HEK293 (cell line): ENCODE results near the gene PMVK.
A peak's percentile ranks its signal among the peaks of the same experiment; 100 is the strongest.

ENCODE experiments used
- CTCF ChIA-PET: fragments of 350-600 bp; formaldehyde crosslinking; extraction: SDS; loops from one replicate; lab custom pipeline; 2021; ENCODE audit warnings: antibody characterized with exemption; lab: Yijun Ruan, JAX
- POLR2A ChIA-PET: fragments of 300-600 bp; formaldehyde crosslinking; extraction: SDS; loops from one replicate; lab custom pipeline; 2020; ENCODE audit warnings: antibody characterized with exemption, inconsistent platforms; lab: Yijun Ruan, JAX
- H3K27ac ChIP-seq: fragments of 200-500 bp; sonication (Bioruptor generic); 2 replicates; pipeline ENCODE4 v1.5.1; 2014; ENCODE audit warnings: low read depth, low read length, control low read depth, inconsistent platforms; ENCODE audit errors: extremely low read depth
- H3K36me3 ChIP-seq, 2 experiments: fragments of 200-500 bp in 1 of 2; sonication (Bioruptor generic) in 1 of 2; 1 replicate in 1 of 2; 2 replicates in 1 of 2; pipeline ENCODE4 v1.5.1; 2014 to 2017; ENCODE audit warnings: inconsistent platforms in 2 of 2, low read length in 2 of 2; ENCODE audit not compliant: control insufficient read depth in 2 of 2, insufficient read depth in 1 of 2
- H3K4me1 ChIP-seq: fragments of 200-500 bp; sonication (Bioruptor generic); 2 replicates; pipeline ENCODE4 v1.5.1; 2014; ENCODE audit warnings: mild to moderate bottlenecking, low read length, inconsistent platforms; ENCODE audit not compliant: control insufficient read depth, insufficient read depth
- H3K4me3 ChIP-seq: 2 replicates; pipeline ENCODE4 v1.5.1; 2011; ENCODE audit warnings: low read depth, mild to moderate bottlenecking, control low read depth, low read length, moderate library complexity
- H3K9me3 ChIP-seq: fragments of 200-500 bp; sonication (Bioruptor generic); 2 replicates; pipeline ENCODE4 v1.5.1; 2014; ENCODE audit warnings: low read depth, low read length, inconsistent platforms; ENCODE audit not compliant: control insufficient read depth, insufficient read depth
- GLIS2 ChIP-seq: fragments of 450-650 bp; formaldehyde crosslinking; IDR thresholded peaks from 2 replicates; pipeline ENCODE4 v1.5.1; 2016; ENCODE audit warnings: missing biosample characterization, missing genetic modification characterization
- RBAK ChIP-seq: fragments of 450-650 bp; formaldehyde crosslinking; IDR thresholded peaks from 2 replicates; pipeline ENCODE4 v1.5.1; 2016; ENCODE audit warnings: missing biosample characterization, missing genetic modification characterization
- ZFP3 ChIP-seq: fragments of 450-650 bp; formaldehyde crosslinking; IDR thresholded peaks from 2 replicates; pipeline ENCODE4 v1.5.1; 2016; ENCODE audit warnings: low read depth, missing biosample characterization, missing genetic modification characterization
- ZIC2 ChIP-seq: fragments of 450-650 bp; formaldehyde crosslinking; IDR thresholded peaks from 2 replicates; pipeline ENCODE4 v1.5.1; 2016; ENCODE audit warnings: missing biosample characterization, missing genetic modification characterization
- ZNF169 ChIP-seq: fragments of 450-650 bp; formaldehyde crosslinking; IDR thresholded peaks from 2 replicates; pipeline ENCODE4 v1.5.1; 2016; ENCODE audit warnings: missing biosample characterization, missing genetic modification characterization
- ZNF391 ChIP-seq: fragments of 450-650 bp; formaldehyde crosslinking; IDR thresholded peaks from 2 replicates; pipeline ENCODE4 v1.5.1; 2016; ENCODE audit warnings: low read depth, missing biosample characterization, missing genetic modification characterization, borderline replicate concordance
- ZNF600 ChIP-seq: fragments of 450-650 bp; formaldehyde crosslinking; IDR thresholded peaks from 2 replicates; pipeline ENCODE4 v1.5.1; 2016; ENCODE audit warnings: missing biosample characterization, missing genetic modification characterization
- TF ChIP-seq, protein P1 (sequence below): fragments of 450-650 bp; formaldehyde crosslinking; IDR thresholded peaks from 2 replicates; pipeline ENCODE4; 2016; ENCODE audit warnings: missing biosample characterization, missing genetic modification characterization
- TF ChIP-seq, protein P2 (sequence below): fragments of 450-650 bp; formaldehyde crosslinking; IDR thresholded peaks from 2 replicates; pipeline ENCODE4 v1.5.1; 2016; ENCODE audit warnings: missing biosample characterization, missing genetic modification characterization, borderline replicate concordance
- TF ChIP-seq, protein P3 (sequence below): fragments of 450-650 bp; formaldehyde crosslinking; optimal IDR thresholded peaks from 2 replicates; pipeline ENCODE3; 2016; ENCODE audit warnings: missing biosample characterization, mild to moderate bottlenecking, missing genetic modification characterization
- TF ChIP-seq, protein P4 (sequence below): fragments of 450-650 bp; formaldehyde crosslinking; IDR thresholded peaks from 2 replicates; pipeline ENCODE4 v1.5.1; 2016; ENCODE audit warnings: missing biosample characterization, missing genetic modification characterization

PMVK gene

DNA sequence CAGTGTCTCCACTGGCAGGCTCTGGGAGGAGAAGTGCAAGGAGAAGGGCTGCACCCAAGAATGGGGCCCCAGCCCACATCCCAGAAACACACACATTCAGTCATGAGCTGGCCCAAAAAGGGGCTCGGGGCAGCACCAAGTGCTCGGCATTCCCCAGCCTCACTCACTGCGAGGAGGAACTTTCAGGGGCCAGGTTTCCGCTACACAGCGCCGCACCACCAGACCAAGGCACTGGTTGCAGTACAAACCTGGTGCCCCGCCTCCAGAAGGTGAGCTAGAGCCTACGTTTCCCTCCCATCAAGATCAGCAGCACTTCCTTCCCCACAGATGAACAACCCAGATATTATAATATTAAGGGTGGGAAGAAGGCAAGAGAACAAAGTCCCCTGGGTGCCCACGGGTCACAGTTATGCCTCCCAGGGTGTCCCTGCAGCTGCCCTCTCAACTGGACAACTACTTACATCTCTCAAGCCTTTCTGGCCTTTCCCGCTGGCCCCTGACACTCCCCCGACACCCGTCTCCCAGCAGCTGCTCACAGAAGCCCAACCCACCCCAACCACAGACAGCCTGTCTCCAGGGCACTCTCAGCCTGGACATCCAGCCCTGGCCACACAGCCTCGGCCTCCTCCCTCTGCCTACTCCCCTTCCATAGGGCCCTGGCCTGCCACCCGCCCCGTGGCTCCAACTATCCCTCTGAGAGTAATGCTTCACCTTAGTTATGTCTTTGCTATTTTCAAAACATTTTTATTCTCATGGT lies 15.6 kb upstream of the PMVK start:
- H3K9me3 ChIP-seq: no peaks in the 10 kb centered on the region
- POLR2A ChIA-PET: interaction anchor here (1.7 kb wide), 1 partner anchor 9 kb away, joined by 5 read pairs; the partner anchor contains the start of gene PYGO2
- TF ChIP-seq ZNF391 (tag by site-specific recombination) (no peak), ZNF600 (tag by site-specific recombination) (no peak), ZNF169 (tag by site-specific recombination) (no peak), RBAK (tag by site-specific recombination) (no peak), ZFP3 (no peak)
- TF ChIP-seq, protein P1, sequence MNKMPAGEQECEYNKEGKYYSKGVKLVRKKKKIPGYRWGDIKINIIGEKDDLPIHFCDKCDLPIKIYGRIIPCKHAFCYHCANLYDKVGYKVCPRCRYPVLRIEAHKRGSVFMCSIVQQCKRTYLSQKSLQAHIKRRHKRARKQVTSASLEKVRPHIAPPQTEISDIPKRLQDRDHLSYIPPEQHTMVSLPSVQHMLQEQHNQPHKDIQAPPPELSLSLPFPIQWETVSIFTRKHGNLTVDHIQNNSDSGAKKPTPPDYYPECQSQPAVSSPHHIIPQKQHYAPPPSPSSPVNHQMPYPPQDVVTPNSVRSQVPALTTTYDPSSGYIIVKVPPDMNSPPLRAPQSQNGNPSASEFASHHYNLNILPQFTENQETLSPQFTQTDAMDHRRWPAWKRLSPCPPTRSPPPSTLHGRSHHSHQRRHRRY (tag by site-specific recombination): no peak
- no peak overlapping the region for H3K27ac ChIP-seq
- peaks cover 2% of the 10 kb centered on the region; the same call in 1 of the 2 replicates for H3K4me1 ChIP-seq
- H3K4me3 ChIP-seq: no peak overlapping the region
- H3K36me3 ChIP-seq: peaks cover 0 to 19% of the 10 kb centered on the region in 2 experiments; a peak in 1 of 3 replicates
- CTCF ChIA-PET: interaction anchor here (0.6 to 1.5 kb wide), 6 partner anchors 9 to 110 kb away, joined by 3 to 4 read pairs (median 3); no protein-coding TSS in a partner anchor

DNA sequence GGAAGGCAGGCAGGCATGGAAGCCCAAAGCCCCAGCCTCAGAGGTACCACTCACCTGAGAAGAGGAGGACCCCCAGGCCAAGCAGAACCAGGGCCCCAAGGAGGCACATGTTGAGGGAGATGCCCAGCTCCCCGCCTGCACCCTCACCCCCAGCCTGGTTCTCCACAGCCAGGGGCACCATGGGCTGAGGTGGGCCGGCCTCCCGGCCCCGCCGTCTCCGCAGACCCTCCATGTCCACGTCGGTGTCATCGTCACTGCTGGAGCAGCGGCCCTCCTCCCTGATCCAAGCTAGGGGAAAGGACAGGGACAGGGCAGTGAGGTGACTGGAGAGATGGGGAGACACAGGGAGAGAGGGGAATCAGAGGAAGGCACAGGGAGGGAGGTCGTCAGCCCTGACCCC lies 11.6 kb upstream of the PMVK start:
- Histone ChIP-seq H3K4me1 (no peaks in the 10 kb centered on the region), H3K9me3 (no peaks in the 10 kb centered on the region), H3K27ac (no peak overlapping the region), H3K36me3 (peaks cover 0 to 28% of the 10 kb centered on the region in 2 experiments; a peak in 1 of 3 replicates), H3K4me3 (no peak overlapping the region)
- TF ChIP-seq, protein P2, sequence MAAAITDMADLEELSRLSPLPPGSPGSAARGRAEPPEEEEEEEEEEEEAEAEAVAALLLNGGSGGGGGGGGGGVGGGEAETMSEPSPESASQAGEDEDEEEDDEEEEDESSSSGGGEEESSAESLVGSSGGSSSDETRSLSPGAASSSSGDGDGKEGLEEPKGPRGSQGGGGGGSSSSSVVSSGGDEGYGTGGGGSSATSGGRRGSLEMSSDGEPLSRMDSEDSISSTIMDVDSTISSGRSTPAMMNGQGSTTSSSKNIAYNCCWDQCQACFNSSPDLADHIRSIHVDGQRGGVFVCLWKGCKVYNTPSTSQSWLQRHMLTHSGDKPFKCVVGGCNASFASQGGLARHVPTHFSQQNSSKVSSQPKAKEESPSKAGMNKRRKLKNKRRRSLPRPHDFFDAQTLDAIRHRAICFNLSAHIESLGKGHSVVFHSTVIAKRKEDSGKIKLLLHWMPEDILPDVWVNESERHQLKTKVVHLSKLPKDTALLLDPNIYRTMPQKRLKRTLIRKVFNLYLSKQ (tag by site-specific recombination): no peak
- ChIA-PET CTCF (interaction anchor here (0.6 to 1.7 kb wide), 2 partner anchors 35 to 94 kb away, joined by 4 read pairs; partner anchors contain the start of gene FLAD1), POLR2A (interaction anchor here (0.9 kb wide), 1 partner anchor 25 kb away, joined by 3 read pairs; no protein-coding TSS in a partner anchor)

DNA sequence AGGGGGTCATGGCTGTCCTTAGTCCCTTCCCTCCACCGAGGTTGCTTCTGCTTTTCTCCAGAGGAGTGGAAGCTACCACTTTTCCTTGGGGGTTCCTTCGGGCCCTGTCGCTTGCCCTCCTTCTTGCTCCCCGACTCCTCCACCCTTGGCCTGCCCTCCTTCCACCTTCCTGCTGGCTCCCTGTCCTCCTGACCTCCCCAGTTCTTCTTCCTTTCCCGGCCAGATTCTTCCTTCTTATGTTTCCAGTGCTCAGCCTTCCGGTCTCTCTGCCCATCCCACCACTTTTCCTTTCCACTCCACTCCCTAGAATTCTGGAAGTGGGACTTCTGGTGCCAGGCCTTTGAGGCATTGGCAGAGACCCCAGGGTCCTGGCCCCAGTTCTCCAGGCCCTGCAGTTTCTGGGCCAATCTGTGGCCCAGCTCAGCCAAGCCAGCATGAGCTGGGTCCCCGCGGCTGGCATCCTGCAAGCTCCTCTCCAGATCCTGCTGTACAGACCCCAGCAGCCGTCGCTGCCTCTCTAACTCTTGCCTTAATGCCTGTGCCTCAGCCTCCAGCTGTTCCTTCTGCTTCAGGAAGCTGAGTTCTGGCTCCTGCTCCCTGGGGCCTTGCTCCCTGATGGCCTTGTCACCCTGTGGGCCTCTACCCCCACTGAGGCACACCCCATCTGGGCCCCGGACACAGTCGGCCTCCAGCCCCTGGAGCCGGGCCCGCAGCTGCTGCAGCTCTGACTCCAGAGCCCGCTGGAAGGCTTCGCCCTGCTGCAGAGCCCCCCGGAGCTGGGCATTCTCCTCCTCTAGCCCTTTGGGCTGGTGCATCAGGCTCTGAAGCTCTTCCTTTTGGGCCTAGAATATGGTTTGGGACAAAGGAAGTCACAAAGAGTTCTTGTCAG lies 9.7 kb upstream of the PMVK start:
- Histone ChIP-seq H3K27ac (no peak overlapping the region), H3K36me3 (peaks cover 0 to 27% of the 10 kb centered on the region in 2 experiments; a peak in 1 of 3 replicates)
- POLR2A ChIA-PET: interaction anchor here (1.3 kb wide), 1 partner anchor 9 kb away, joined by 3 read pairs; the partner anchor contains the start of gene PMVK
- TF ChIP-seq ZIC2 (peak; percentile 98), GLIS2 (tag by site-specific recombination) (no peak)
- TF ChIP-seq, protein P3, sequence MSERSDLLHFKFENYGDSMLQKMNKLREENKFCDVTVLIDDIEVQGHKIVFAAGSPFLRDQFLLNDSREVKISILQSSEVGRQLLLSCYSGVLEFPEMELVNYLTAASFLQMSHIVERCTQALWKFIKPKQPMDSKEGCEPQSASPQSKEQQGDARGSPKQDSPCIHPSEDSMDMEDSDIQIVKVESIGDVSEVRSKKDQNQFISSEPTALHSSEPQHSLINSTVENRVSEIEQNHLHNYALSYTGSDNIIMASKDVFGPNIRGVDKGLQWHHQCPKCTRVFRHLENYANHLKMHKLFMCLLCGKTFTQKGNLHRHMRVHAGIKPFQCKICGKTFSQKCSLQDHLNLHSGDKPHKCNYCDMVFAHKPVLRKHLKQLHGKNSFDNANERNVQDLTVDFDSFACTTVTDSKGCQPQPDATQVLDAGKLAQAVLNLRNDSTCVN (tag by site-specific recombination): no peak
- TF ChIP-seq, protein P4, sequence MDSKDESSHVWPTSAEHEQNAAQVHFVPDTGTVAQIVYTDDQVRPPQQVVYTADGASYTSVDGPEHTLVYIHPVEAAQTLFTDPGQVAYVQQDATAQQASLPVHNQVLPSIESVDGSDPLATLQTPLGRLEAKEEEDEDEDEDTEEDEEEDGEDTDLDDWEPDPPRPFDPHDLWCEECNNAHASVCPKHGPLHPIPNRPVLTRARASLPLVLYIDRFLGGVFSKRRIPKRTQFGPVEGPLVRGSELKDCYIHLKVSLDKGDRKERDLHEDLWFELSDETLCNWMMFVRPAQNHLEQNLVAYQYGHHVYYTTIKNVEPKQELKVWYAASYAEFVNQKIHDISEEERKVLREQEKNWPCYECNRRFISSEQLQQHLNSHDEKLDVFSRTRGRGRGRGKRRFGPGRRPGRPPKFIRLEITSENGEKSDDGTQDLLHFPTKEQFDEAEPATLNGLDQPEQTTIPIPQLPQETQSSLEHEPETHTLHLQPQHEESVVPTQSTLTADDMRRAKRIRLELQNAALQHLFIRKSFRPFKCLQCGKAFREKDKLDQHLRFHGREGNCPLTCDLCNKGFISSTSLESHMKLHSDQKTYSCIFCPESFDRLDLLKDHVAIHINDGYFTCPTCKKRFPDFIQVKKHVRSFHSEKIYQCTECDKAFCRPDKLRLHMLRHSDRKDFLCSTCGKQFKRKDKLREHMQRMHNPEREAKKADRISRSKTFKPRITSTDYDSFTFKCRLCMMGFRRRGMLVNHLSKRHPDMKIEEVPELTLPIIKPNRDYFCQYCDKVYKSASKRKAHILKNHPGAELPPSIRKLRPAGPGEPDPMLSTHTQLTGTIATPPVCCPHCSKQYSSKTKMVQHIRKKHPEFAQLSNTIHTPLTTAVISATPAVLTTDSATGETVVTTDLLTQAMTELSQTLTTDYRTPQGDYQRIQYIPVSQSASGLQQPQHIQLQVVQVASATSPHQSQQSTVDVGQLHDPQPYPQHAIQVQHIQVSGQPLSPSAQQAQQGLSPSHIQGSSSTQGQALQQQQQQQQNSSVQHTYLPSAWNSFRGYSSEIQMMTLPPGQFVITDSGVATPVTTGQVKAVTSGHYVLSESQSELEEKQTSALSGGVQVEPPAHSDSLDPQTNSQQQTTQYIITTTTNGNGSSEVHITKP (tag by site-specific recombination): peak; percentile 73
- TF ChIP-seq, all 188 proteins: peak for 2
- Histone ChIP-seq H3K4me3 (no peak overlapping the region), H3K4me1 (no peaks in the 10 kb centered on the region), H3K9me3 (no peaks in the 10 kb centered on the region)
- CTCF ChIA-PET: interaction anchor here (0.6 to 1.5 kb wide), 6 partner anchors 36 to 120 kb away, joined by 3 to 4 read pairs (median 3); no protein-coding TSS in a partner anchor
